HG02870 (cell line): Measurements from ENCODE around the gene PDGFA.

Experiments used
- ATAC-seq: cut with Tn5 transposase; IDR thresholded peaks from one replicate; pipeline ENCODE4 v1.9.1; 2021; ENCODE audit warnings: mild to moderate bottlenecking, moderate library complexity; ENCODE audit not compliant: unreplicated experiment

The PDGFA gene

GRCh38 chr7:449324-450019 is 70.2 kb downstream of the PDGFA start:
- no peak for ATAC-seq

GRCh38 chr7:447523-447922 is 72.1 kb downstream of the PDGFA start:
- no peak for ATAC-seq
